HG03378 (cell line): ENCODE measurements around the gene INKA1.
"Not testable (repeated sequence)": the region's sequence is repeated elsewhere in the genome, so short reads cannot be mapped to it uniquely, and the experiment has no call there.

ENCODE experiments used
- ATAC-seq: cut with Tn5 transposase; IDR thresholded peaks from one replicate; pipeline ENCODE4 v1.9.1; 2021; ENCODE audit warnings: mild to moderate bottlenecking, moderate library complexity; ENCODE audit not compliant: unreplicated experiment

The INKA1 gene

DNA sequence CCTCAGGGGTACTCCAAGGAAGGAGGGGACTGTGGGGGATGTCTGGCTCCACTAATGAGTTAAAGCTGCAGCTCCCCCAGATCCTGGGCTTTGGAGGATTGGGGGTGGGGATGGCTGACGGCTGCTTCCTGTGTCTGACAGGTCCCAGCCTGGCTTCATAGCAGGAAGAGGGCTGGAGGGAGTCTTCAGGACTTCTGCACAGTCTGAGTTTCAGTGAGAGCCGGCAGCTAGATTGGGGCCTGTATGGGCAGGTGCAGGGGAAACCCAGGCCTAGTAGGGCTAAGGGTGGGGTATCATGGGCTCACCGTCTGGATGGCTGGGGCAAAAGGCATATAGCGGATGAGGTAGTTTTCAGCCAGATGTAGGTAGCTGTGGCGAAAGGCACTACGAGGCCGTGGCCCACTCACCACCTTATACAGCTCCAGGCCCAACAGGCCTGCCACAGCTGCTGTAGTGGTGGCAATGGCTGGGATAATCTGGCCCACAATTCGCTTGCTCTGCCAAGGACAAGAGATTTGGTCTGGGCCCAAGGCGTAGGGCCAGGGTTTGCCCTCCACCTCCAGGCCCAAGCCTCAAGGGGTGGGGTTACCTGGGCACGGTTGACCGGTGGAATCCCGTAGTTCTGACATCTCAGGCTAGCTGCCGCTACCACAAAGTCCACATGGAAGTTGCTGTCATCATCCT is 4.5 kb downstream of the INKA1 start:
- ATAC-seq: no peak

DNA sequence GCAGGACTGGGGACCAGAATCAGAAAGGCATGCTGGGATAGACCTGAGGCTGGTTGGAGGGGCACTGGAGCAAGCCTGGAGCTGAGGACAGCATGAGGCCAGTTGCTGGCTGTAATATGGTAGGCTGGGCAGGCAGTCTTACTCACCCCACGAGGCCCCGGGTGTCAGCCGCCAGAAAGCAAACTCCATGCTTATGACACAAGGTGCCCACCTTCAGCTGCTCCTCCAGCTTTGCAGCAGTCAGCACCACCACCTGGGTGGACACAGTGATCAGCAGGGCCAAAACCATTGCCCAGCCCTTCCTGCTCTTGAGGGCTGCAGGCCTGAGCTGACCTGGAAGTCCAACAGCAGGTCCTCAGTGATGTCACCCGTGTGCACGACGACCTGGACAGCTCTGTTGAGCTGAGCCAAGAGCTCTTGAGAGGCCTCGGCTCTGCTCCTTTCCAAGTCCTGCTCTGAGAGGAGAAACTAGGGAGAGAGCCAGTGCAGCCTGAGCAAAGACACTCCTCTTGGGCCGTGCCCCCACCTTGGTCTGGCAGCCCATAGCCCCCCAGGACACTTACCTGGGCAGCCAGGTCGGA is 9.9 kb downstream of the INKA1 start:
- ATAC-seq: no peak

DNA sequence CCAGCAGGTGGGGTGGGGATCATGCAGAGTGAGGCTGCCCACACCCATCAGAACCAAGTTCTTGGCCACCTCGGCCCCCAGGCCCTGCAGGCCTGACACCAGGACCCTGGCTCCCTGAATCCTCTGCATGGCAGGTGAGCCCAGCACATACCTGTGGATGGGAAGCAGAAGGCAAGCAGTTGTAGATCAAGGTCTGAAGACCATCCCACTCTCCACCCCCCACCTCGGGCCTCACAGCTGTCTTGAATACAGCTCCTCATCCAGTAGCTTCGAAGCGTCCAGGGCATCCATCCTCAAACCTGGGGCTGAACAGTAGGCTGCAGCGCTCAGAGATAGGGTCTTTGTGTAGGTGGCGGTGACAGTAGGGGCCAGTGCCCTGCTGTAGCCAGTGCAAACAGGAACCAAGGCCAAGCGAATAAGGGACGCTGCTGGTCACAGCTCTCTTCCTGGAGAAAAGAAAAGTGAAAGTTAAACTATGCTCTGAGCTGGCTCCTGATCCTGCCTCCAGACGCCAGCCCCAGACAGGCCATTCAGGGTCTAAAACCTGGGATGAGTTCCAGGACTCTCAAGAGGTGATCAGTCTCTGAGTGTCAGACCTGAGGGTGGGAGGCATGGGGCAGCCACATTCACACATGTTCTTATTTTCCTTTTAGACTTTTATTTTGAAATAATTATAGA is 10.6 kb downstream of the INKA1 start, which contains the start of gene UBA7:
UBA7 (minus strand) TSS at position 457 of the 678 bp plus-strand sequence; CDS start at position 291, 166 bp downstream.
- ATAC-seq: no peak

DNA sequence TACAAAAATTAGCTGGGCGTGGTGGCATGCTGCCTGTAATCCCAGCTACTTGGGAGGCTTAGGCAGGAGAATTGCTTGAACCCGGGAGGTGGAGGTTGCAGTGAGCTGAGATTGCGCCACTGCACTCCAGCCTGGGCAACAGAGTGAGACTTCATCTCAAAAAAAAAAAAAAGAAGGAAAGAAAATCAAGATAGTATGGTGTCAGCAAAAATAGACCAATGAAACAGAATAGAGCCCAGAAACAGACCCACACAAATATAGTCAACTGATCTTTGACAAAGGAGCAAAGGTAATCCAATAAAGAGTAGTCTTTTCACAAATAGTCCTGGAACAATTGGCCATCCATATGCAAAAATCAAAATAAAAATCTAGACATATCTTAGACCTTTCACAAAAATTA is 20.1 kb downstream of the INKA1 start:
- ATAC-seq: not testable (repeated sequence)

DNA sequence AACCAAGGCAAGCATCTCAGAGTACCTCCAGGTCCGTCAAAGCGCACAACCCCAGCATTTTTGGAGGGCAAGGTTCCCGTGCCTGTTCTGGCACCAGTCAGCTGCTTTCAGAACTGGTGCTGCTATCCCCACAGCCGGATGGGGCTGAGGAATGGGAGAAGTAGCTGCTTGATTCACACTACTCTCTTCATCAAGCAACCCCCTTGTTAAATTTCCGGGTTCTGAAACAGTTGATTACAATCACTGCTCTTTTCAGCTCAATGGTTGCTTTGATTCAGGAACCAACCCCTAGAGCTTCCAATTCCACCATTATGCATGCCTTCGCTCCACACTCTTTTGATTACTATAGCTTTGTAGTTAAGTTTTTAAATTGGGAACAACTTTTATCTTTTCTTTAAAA is 23.0 kb downstream of the INKA1 start:
- ATAC-seq: no peak

DNA sequence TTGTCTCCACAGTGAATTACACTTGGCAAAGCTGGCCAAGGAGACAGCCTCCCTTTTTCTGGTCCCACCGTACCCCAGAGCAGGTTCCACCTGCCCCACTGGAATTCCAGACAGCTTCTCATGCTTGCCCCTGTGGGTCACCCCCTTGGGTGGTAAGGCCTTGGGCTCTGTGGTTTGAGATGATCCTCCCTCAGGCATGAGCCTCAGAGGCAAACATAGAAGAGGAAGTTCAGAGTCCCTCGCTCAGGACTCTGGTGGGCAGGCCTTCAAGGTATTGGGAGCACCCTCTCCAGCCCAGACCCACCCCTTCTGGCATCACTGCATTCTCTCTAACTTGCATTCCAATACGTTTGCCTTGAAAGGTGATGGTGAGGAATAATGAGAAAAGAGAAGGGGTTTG is 28.3 kb downstream of the INKA1 start:
- no peak for ATAC-seq

DNA sequence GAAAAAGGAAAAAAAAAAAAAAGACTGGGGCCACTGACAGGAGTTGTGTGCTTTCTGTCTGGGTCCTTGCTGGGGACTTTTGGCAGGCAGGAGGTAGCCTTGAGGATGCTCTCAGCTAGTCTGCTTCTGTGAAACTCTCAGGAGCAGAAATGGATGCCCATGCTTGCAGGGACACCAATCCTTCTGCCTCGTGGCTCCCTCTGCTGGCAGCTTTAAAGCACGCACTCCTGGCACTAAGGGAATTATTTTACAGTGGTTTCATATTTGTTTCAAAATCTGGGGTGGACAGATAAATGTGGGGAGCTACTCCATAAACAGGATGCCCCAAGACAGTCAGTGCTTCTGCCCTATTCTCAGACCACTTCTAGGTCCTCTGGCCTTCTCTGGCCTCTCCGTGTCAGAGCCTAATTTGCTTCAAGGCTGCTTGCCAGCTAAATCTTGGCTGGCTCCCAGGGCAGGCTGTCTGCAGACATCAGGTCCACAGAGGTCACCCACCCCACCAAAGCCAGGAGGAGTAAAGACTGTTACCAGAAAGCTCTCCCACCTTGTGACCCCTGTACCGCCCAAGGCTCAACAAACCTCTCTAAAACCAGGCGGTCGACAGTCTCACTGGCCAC is 36.2 kb downstream of the INKA1 start:
- ATAC-seq: no peak

DNA sequence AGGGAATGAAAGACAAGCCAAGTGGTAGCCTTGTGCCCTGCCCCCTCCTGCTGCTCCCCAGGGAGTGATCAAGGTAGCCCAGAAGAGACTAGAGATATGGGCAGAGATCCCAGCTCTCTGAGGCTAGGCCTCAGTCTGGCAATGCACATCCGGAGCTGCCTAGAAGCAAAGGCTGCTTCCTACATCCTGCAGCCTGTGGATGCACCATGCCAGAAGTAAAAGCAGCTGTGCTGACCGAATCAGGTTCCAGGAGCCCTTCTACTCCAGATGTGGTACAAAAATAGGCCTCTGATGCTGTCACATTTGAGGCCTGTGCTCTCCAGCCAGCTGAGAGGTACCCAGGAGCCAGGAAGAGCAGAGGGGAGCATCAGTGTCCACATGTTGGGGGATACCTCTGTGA is 37.3 kb downstream of the INKA1 start:
- ATAC-seq: no peak

DNA sequence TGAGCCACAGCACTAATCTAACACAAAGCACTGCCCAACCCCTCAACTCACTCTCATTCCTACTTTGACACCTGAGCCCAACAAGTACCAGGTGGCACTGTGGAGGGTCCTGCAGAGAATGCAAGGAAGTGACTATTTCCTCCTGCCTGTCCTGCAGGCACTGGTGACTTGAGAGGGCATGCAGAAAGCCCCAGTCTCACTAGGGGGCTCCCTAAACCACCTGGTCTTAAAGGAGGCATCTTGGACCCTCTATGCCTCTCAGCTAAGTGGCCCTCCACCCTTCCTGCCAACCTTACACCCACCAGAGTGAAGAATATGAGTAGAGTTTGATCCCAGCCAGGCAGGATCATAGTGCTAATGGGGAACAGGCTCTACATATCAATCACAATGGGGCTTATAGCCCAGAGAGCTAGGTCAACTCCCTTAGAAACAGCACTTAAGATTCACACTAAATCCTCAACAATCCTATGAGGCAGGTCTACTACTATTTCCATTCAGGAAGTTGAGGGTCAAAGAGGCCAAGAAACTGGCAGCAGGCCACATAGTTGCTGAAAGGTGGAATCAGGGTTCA is 38.1 kb downstream of the INKA1 start:
- ATAC-seq: no peak

DNA sequence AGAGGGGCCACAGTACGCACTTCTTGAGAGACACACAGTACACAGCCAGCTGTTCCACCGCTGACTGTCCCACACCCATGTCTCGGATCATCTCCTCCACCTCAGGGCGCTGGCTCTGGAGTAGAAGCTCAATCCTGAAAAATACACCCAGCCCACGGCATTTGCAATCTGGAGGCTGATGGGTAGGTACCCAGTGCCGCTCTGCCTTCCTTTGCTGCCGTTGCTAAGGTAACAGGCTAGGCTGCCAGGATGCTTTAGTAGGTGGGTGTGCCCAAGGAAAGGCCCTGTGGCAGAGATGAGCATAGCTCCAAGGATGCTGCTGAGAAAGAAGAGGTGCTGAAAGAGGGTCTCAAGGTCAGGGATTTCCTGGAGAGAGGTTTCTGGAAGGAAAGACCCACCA is 38.7 kb downstream of the INKA1 start:
- ATAC-seq: no peak

DNA sequence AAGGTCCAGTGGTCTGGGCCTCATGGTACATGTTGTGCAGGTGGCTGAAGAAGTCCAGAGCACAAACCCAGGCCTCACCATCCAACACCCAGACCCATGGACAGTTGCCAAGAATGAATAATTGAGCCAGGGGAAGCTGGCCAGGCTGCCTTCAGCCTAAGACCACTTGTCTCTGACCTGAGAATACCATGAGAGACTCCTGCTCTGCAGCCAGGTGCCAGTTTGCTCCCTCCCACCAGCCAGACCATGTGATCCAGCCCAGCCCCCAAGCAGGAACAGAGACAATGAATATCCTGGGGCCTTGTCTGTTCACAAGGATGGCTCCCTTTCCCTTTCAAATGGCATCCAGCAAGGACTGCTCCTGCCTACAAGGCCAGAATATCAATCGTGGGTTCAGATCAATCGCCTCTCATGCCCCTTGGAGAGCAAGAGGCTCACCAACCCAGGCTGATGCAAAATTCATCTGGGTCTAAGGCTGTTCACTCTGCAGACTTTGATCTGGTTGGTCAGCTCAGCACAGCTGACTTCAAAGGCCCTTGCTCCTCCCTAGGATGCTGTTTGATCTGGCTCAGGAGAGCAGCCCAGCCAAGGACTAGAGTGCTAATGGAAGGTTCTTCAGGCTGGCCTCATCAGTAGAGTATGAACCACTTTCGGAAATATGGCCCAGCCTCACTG is 39.9 kb downstream of the INKA1 start:
- ATAC-seq: no peak

DNA sequence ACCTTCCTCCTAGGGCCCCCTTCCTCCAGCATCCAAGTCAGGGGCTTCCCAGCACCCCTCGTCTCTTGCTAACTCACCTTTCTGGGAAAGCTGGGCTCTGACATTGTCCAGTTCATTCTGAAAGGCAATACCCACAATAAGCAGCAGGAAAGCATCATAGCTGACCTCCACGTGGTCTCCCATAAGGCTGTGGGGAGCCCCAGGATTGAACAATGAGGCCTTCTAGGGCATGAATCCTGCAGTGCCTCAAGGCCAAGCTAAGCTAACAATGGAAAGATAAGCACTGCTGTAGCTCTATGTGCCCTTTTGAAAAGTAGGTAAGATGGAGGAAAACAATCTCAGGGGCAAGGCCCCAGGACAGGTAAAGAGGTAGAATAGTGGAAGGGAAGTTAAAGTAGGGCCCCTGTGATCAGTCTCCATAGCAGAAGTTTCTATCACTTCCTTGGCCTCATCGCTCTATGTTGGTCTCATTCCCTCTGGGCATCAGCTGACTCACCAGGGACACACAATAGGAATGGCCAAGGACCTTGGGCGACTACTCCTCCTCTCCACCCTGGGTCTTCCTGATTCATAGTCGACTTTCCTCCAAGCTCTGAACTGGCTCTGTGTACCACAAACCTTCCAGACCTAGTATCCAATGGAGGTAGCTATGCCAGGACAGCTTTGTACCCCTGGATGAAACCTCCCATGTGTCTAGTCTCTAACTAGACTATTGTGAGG is 41.6 kb downstream of the INKA1 start:
- no peak for ATAC-seq

DNA sequence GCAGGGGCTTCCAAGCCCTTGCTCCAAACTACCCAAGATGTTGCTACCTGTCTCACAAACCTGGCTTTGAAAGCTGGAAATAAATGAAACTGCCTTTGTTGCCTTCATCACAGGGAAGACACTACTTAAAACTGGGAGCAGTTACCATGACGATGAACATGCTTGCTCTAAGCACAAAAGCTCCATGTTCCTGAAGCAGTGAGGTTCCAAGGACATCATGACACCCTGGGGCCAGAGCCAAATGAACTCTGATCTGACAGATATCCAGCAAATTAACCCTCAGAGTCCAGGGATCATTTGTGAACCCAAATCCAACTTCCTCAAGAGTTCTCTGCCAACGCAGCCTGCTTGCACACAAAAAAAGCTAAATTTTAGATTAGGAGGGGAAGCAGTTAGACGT is 42.6 kb downstream of the INKA1 start:
- ATAC-seq: no peak
